ENCODE data around the gene ANKRD33. TPM values are rescaled to one million over a fixed set of nuclear protein-coding genes. Genes with fewer than 3 reads are reported as not detected.
"Not testable (repeated sequence)": the region's sequence is repeated elsewhere in the genome, so short reads cannot be mapped to it uniquely, and the experiment has no call there.

Gene ANKRD33
- total RNA-seq, 1 donor from 2014 or later, result 0.22 TPM

DNA sequence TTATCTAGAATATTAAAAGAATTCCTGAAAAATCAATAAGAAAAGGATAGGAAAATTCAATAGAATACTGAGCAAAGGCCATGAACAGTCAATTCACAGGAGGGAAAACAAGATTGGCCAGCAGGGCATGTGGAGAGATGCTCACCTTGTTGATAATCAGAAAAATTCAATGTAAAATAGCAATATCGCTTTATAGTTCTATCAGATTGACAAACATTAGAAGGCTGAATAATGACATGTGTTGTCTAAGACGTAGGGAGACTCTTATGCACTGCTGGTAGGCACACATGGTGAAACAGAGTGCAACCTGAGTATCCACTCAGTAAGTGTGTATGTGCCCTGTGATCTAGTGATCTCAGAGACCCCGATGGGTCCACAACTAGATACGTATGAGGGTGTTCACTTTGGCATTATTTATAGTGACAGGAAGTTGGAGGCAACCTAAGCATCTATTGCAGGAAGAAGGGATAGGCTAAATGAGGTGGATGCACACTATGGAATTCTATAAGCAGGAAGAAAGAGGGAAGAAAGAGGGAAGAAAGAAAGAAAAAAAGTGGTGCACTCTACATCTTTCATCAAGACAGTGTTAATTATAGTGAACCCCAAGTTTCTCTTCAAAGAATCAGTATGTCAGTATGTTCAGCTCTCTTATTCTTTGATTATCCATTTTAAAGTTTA is 3.8 kb upstream of the ANKRD33 start:
- Mint-ChIP-seq H3K27me3 (ENCODE audit: low read depth) (peaks cover 6% of the 10 kb centered on the region), H3K4me1 (peaks cover 12% of the 10 kb centered on the region)

DNA sequence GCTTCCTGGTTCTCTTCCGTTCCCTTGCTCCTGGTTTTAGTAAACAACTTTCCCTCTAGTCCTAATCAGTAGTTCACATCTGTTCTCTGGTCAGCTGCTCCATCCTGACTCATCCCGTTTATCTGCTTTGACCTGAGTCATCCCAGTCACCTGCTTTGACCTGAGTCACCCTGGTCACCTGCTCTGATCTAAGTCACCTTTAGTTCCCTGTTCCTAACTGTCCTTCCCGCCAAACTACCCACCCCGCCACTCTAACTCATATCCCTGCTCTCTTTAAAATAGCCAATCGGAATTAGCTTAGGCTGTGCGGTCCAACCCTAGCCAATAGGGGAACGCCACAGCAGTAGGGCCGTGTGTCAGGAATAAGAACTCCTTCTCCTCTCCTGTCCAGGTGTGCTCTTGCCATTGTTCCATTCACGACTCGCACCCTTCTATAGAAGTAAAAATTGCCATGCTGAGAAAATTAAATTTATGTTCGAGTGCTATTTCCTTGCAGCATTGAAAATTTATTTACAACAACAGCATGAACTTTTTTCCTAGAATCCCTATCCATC is 3.1 kb upstream of the ANKRD33 start:
- Mint-ChIP-seq H3K9me3 (no peaks in the 10 kb centered on the region), H3K27me3 (ENCODE audit: low read depth) (peaks cover 6% of the 10 kb centered on the region), H3K4me3 (no peak overlapping the region), H3K27ac (no peak overlapping the region), H3K36me3 (no peaks in the 10 kb centered on the region), H3K4me1 (peaks cover 12% of the 10 kb centered on the region)
- TF ChIP-seq, protein P1, sequence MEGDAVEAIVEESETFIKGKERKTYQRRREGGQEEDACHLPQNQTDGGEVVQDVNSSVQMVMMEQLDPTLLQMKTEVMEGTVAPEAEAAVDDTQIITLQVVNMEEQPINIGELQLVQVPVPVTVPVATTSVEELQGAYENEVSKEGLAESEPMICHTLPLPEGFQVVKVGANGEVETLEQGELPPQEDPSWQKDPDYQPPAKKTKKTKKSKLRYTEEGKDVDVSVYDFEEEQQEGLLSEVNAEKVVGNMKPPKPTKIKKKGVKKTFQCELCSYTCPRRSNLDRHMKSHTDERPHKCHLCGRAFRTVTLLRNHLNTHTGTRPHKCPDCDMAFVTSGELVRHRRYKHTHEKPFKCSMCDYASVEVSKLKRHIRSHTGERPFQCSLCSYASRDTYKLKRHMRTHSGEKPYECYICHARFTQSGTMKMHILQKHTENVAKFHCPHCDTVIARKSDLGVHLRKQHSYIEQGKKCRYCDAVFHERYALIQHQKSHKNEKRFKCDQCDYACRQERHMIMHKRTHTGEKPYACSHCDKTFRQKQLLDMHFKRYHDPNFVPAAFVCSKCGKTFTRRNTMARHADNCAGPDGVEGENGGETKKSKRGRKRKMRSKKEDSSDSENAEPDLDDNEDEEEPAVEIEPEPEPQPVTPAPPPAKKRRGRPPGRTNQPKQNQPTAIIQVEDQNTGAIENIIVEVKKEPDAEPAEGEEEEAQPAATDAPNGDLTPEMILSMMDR (IDR thresholded peaks at IDR 0.05; ENCODE audit: unreplicated experiment), result no peak
- no peak for DNase-seq (ENCODE audit: low spot score in 2 of 2, unreplicated experiment in 2 of 2)

More for the DNA sequence above, 3.8 kb upstream of the ANKRD33 start:
- H3K36me3 Mint-ChIP-seq, result no peaks in the 10 kb centered on the region
- DNase-seq (ENCODE audit: low spot score in 2 of 2, unreplicated experiment in 2 of 2), result no peak
- TF ChIP-seq, protein P1 (IDR thresholded peaks at IDR 0.05; ENCODE audit: unreplicated experiment), result no peak
- no peaks in the 10 kb centered on the region for H3K9me3 Mint-ChIP-seq
- H3K4me3 Mint-ChIP-seq, result no peak overlapping the region
- no peak overlapping the region for H3K27ac Mint-ChIP-seq

DNA sequence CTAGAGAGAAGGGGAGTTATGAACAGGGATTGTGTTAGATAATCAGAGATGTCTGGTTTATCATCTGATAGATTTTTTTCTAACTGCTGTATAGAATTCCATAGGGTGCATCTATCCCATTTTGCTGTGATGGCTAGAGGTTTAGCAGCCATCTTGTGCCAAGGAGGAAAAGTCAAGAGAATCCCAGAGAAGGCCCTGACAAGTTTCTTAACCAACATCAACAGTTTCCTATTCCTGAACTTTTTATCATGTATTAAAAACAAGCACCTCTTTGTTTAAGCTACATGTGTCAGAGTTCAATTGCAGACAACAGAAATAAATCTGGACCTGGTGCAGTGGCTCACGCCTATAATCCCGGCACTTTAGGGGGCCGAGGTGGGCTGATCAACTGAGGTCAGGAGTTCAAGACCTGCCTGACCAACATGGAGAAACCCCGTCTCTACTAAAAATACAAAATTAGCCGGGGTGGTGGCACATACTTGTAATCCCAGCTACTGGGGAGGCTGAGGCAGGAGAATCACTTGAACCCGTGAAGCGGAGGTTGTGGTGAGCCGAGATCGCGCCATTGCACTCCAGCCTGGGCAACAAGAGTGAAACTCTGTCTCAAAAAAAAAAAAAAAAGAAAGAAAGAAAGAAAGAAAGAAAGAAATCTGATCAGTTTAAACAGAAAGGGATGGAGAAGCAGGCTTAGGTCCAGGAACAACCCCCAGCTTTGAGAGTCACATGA is 2.4 kb upstream of the ANKRD33 start:
- H3K4me3 Mint-ChIP-seq; H3K9me3 Mint-ChIP-seq; DNase-seq (ENCODE audit: low spot score in 2 of 2, unreplicated experiment in 2 of 2); H3K27me3 Mint-ChIP-seq (ENCODE audit: low read depth); H3K36me3 Mint-ChIP-seq; H3K27ac Mint-ChIP-seq: not testable (repeated sequence)
- peaks cover 12% of the 10 kb centered on the region for H3K4me1 Mint-ChIP-seq

DNA sequence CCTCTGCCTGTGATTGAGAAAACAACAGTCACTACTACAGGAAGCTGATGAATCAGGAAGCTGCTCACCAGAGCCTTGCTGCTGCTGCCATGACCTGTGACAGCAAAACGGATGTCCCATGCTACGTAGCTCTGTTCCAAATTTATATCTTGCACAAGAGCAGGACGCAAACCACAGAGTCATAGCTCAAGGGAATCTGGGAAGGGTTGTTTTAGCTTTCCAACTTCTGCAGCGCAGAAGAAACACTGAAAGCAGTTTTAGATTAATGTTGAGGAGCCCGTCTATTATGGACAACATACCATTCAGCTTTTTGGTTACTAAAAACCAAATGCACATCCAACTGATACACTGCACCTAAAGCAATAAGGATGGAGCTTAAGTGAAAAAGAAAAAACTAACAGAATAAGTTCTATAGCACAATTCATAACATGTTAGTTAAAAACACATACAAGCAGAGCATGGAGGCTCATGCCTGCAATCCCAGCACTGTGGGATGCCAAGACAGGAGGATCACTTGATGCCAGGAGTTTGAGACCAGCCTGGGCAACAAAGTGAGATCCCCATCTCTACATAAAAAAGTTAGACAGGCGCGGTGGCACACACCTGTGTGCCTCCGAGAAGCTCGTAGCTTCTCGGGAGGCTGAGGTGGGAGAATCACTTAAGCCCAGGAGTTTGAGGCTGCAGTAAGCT is 1.7 kb upstream of the ANKRD33 start:
- no peaks in the 10 kb centered on the region for H3K9me3 Mint-ChIP-seq
- H3K27ac Mint-ChIP-seq, result no peak overlapping the region
- no peaks in the 10 kb centered on the region for H3K36me3 Mint-ChIP-seq
- peaks cover 6% of the 10 kb centered on the region for H3K27me3 Mint-ChIP-seq (ENCODE audit: low read depth)
- DNase-seq (ENCODE audit: low spot score in 2 of 2, unreplicated experiment in 2 of 2), result no peak
- TF ChIP-seq, protein P1 (IDR thresholded peaks at IDR 0.05; ENCODE audit: unreplicated experiment), result no peak
- H3K4me1 Mint-ChIP-seq, result peaks cover 12% of the 10 kb centered on the region
- H3K4me3 Mint-ChIP-seq, result no peak overlapping the region

DNA sequence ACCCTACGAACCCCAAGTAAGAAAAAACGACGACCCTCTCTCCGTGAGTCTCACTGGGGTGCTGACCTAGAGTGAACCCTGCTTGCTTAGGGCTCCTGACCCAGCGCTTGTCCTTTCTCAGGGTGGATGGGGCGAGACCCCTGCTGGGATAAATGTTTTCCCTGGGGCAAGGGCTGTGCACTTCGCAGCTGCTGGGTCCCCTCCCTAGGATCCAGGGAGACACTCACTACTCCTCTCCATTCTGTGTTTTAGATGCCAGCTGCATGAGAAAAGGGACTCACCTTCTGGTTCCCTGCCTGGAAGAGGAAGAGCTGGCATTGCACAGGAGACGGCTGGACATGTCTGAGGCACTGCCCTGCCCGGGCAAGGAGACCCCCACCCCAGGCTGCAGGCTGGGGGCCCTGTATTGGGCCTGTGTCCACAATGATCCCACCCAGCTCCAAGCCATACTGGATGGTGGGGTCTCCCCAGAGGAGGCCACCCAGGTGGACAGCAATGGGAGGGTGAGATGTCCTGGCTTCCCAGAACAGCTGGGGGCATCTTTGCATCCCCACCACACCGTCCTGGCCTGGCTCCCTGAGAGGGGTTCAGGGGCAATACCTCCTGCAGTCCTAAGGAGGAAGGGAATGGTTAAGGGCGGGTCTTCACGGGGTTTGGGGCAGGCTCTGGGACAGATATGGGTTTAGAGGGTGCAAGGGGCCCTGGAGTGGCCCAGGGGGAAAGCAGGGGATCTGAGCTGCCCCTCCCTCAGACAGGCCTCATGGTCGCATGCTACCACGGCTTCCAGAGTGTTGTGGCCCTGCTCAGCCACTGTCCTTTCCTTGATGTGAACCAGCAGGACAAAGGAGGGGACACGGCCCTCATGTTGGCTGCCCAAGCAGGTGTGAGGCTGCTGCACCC is 663 bp downstream of the ANKRD33 start:
- peaks cover 6% of the 10 kb centered on the region for H3K27me3 Mint-ChIP-seq (ENCODE audit: low read depth)
- no peaks in the 10 kb centered on the region for H3K36me3 Mint-ChIP-seq
- TF ChIP-seq, protein P1 (IDR thresholded peaks at IDR 0.05; ENCODE audit: unreplicated experiment), result no peak
- peak overlapping the region; percentile 34 for H3K4me3 Mint-ChIP-seq
- no peak overlapping the region for H3K27ac Mint-ChIP-seq
- no peak for DNase-seq (ENCODE audit: low spot score in 2 of 2, unreplicated experiment in 2 of 2)
- H3K9me3 Mint-ChIP-seq, result no peaks in the 10 kb centered on the region
- peaks cover 12% of the 10 kb centered on the region for H3K4me1 Mint-ChIP-seq

Data from mesothelial cell of epicardium (in vitro differentiated cells).